HG02840 (cell line): ENCODE results near the gene ODAD3.
"Not testable (repeated sequence)": the region's sequence is repeated elsewhere in the genome, so short reads cannot be mapped to it uniquely, and the experiment has no call there.

Experiments used
- ATAC-seq: cut with Tn5 transposase; IDR thresholded peaks from one replicate; pipeline ENCODE4 v1.9.1; 2021; ENCODE audit warnings: mild to moderate bottlenecking, moderate library complexity, moderate number of reproducible peaks; ENCODE audit not compliant: unreplicated experiment, low FRiP score

The ODAD3 gene

DNA sequence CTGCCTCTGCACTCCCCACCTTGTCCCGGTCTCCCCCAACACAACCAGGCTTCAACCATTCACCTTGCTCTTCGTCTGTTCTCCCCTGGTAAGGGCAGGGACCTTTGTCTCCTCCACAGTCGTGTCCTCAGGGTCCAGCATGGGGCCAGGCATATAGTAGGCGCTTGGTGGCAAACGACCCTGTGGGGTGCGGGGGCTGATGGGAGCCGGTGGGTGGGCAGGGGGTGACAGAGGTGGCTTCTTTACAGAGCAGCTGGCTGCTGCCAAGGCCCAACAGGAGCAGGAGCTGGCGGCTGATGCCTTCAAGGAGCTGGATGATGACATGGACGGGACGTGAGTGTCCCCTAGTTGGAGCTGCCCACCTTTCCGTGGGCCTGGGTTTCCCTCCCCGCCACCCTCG is 10.2 kb upstream of the ODAD3 start:
- ATAC-seq: no peak

DNA sequence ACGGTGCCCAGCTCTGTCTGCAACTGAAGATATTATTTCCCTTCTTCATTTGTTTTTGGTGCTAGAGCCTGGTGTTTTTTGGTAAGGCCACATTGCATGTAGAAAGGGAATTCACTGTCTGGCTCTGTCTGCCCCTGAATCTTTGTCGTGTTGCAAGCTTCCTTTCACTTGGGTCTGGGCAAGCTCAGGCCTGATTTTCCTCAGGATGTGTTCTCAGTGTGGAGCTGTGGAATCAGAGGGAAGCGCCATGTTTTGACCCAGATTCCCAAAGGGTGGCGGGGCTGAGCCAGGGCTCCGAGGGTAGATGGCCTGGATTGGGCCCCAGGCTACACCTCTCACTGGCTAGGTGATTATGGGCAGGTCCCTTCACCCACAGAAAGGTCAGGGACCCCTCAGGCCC is 9.1 kb upstream of the ODAD3 start:
- no peak for ATAC-seq

DNA sequence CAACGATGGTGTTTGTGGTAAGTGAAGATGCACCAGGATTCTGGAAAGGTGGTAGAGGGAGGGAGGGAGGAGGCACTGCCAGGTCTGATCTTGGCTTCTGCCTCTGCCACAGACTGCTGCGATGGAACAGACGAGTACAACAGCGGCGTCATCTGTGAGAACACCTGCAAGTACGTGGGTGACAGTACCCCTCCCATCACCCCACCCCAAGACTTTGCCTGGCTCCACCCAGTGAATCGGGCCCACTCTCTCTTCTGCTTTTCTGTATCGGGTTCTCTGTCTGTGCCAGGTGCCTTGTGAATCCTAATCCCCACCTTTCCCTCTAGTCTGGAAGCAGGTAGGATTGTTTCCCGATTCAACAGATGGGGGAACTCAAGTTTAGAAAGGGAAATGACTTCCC is 3.0 kb upstream of the ODAD3 start:
- no peak for ATAC-seq

DNA sequence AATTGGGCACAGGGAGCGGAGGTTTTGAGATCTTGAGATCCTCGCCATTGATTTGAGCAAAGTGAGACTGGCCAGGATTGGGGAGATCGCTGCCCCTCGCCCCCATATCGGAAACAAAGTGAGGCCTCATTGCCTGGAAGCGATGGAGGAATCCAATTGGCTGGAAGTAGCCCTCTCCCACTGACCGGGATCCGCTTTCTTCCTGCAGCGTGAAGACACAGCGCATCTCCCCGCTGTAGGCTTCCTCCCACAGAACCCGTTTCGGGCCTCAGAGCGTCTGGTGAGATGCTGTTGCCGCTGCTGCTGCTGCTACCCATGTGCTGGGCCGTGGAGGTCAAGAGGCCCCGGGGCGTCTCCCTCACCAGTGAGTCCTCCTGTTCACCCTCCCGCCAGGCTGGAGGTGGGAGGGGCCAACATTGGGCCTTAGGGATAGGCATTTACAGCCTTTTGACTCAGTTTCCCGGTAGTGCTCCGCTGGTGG is 952 bp upstream of the ODAD3 start:
- no peak for ATAC-seq

DNA sequence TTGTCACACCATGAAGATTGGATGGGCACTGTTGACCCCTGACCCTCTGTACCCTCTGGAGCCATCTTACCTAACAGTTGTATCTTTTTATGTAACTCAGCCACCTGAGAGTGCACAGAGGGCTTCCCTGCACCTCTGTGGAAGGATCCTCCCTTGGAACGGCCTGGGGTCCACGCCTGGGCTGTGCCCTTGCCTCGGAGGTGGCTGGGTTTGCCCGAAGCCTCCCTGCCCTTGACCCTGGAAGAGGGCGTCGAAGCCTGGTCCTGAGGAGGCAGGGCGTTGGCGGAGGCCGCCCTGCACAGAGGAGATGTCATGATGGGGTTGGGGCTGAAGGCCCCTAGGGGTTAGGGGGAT is 241 bp downstream of the ODAD3 start:
- peak; percentile 5 for ATAC-seq

DNA sequence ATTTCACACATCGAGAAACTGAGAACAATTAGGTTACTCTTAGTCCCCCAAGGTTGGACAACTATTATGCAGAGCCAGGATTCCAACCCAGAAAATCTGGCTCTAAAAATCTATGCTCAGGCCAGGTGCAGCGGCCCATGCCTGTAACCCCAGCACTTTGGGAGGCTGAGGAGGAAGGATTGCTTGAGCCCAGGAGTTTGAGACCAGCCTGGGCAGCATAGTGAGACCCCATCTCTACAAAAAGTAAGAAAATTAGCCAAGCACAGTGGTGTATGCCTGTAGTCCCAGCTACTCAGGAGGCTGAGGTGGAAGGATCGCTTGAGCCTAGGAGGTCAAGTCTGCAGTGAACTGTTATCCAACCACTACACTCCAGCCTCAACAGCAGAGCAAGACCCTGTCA is 1.4 kb downstream of the ODAD3 start:
- not testable (repeated sequence) for ATAC-seq

DNA sequence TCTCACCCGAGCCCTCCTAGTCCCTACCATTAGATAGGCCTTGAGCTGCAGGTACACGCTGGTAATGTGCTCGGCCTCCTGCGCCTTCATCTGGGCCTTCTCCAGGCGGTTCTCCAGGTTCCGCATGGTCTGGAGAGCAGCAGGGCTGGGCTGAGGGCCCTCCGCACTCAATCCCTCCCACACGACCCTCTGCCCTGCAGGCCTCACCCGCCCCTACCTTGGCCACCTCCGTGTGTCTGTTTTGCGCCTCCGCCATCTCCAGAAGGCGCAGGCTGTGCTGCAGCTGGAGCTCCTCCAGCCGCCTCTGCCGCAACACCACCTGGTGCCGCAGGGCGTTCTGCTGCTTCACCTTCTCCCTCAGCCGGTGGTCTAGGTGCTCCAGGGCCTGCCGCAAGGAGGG is 8.3 kb downstream of the ODAD3 start:
- no peak for ATAC-seq

DNA sequence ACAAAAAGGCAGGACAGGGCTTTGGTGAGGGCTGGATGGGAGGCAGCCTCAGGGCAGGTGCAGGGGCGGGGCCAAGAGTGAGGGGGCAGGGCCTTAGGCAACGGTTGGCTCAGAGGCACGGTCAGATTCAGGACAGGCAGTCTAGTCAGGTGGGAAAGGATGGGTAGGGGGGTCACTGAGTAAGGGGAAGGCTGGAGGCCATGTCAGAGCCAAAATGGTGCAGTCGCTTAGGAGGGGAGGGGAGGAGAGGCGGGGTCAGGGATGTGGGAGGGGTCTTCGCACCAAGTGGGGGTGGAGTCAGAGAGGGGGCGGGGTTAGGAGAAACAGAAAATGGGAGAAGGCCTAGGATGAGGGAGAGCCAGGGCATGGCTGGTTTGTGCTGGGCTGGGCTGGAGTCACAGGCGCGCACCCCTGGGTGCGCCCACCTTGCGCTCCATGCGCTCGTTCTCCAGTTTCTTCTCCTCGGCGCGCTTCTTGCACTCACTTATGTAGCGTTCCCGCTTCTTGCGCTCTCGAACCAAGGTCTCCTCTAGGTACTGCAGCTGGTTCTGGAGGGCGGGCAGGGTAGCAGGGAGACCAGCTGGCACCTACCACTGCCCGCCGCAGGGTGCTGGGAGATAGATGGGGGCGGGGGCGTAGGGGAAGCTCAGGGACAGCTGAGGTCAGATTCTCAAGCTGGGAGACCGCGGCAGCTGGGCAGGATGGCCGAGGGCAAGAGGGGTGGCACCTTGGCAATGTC is 9.0 kb downstream of the ODAD3 start:
- ATAC-seq: no peak

DNA sequence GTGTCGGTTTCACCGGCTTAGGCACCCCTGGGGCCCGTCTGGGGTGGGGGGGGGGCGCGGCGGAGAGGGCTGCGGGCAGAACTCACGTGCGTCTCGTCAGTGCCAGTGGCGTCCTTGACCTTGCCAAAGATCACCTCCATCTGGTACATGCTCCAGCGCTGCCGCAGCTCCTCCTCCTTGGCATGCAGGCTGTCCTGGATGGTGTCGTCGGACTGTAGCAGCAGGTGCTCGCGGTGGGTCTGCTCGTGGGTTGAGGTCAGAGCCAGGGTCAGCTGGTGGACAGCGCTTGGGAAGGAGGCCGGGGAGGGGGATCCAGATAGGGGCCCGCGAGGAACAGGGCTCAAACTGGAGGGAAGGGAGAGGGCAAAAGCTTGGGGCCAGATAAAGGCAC is 11.1 kb downstream of the ODAD3 start:
- no peak for ATAC-seq

DNA sequence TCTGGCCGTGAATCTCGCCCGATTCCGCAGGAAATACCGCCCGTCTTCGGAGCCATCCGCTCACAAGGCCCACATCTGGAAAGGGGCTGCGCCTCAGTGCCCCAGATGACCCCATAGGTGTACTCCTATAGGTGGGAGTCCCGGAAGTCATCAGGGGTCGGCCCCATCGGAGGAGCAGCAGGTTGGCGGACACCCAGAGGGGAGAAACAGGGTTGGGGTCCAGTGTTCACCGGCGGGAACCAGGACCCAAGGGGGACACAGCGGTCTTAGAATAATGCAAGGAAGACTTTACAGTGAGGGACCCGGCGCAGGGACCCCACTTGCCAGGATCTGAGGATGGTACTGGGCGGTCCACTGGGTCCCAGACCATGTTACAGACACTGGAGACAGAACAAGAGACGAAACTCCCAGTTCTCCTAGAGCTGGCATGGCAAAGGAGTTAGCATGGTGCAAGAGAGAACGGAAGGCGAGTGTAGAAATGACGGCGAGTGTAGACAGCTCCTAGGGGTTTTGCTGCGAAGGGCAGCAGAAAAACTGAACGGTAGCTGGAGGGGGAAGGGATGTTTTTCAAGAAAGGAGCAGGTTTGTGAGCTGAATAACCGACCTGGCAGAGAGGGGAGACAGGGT is 11.6 kb downstream of the ODAD3 start:
- no peak for ATAC-seq

DNA sequence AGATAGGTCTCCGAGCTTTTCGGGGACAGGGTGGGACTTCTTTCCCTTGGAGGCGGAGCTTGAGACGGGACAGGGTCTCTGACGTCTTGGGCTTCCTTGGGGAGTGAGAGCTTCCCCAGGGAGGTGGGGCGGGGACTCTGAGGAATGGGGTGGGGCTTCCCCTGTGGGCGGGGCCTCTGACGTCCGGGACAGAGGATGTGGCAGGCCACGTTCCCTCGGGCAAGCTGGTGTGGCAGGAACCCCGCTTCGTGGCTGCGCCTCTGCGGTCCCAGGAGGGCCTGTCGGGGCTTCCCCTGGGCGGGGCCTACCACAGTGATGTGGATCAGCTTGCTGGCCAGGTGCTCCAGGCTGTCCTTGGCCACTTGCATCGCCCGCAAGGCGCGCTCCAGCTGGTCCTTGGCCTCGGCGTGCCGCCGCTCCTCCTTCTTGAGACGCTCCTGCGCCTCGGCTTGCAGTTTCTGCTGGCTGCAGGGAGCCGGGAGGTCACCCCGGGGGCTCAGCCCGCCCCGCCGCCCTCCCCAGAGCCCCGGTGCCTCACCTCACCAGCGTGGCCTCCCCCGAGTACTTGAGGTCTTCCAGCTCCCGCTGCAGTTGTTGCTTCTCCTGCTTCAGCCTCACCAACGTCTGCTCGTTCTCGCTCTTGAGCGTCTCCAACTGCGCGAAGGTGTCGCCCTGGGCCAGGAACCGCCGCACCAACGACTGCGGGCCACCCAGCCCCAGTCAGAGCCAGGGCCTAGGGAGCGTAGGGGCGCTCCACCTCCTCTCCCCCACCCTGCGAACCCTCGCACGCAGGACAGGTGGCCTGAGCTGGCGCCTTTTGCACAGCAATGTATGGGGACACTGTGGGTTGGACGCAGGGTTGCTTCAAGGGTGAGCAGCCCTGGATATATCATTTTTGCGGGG is 12.5 kb downstream of the ODAD3 start:
- ATAC-seq: no peak

DNA sequence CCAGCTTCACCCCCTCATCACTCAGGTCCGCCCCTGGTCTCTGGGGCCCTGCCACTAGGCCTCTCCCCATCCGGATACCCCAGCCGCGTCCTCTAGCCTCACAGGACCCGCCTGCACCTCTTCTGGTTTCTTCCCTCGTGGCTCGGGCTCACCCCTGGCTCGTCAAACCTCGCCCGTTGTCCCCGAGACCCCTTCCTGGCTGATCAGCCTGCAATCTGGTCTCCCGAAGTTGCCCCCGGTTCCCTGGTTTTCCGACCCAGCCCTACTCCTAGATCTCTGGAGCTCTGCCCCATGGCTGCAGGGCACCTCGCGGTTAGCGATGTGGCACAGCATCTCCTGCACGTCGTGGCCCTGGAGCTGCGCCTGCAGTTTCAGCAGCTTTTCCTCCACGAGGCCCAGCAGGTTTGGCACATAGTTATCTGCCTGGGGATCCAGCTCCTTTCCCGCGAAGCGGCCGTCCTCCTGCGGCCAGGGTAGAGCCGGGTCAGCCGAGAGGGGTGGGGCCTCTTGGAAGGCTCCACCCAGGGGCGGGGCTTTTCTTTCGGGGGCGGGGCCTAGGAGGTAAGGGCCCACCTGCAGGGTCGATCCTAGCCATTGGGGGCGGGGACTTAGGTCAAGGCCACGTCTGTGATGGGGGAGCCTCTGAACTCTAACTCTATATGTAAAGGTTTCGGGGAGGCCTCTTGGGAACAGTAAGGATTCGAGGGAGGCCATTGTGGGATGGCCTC is 13.4 kb downstream of the ODAD3 start:
- ATAC-seq: no peak

DNA sequence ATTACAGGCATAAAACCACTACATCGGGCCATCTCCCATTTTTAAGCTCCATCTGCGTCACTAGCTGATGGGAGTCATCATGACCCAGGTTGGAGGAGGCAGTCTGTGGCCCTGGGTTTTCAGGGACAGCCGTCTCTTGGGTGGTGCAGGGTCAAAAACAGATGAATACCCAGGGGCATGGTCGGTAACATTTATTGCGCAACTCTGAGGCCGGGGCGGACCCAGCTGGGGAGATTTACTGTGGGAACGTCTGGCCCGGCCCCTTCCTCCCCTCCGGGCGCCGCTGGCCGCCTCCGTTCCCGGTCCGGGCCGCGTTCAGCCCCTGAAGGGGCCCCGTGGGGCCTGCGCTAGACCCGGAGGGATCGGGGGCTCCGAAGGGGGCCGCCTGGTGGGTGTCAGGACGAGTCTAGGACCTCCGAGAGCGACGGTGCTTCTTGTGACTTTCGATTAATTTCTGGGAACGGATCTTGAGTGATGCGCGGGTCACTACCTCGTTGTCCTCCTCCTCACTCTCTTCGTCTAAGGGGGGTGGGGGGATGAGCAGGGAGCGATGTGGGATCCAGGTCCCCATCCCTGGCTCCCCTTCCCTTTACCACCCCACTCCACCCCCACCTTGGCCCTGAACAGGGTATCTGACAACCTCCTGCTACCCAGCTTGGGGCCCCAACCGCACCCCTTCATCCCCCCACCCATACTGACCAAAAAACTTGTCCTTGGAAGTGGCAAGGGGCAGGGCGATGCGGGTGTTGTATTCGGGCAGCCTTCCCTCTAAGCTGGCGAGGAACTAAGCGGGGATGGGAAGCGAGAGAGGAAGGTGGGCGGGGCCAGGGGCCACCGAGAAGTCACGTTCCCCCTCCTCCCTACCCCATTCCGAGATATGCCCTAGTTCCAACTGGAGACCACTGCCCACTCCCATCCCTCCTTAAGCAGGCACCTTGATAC is 14.2 kb downstream of the ODAD3 start:
- ATAC-seq: no peak

DNA sequence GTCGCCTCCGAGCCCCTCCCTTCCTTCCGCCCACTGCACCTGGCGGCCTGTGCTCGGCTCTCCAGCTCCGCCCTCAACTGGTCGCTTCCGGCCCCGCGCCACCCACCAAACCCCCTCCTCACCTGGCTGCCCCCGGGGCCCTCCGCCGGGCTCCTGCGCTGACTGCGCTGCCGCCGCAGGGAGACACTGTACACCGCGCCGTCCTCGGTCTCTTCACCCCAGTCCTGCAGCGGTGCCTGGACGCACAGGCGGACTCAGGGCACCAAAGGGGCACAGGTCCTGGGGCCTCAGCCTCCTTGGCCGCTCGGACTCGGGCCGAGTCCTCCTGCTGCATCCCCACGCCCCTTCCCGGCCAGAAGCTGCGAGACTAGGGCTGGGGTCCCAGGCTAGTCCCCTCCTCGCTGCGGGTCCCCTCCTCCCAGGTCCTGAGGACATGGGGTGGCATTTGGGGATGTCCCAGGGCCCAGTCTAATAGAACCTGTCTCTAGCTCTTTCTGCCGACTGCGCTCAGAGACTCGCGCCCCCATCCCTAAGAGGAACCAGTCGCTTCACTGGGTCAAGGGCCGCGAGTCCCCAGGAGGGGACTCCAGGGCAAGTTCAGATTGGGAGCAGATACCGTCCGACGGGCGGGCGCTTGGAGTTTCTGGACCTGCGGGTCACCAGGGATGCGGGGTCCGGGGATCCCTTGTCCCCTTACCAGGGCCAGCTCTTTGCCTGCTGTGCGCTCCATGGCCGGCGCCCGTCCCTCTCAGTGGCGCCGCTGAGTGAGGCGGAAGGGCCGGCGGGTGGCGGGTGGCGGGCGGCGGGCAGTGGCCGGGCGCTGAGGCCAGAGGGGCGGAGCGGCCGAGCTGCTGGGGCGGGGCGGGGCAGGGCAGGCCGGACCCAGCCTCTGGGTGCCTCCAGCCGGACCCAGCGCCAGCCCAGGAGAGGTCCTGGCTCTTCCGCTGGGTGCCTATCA is 16.1 kb downstream of the ODAD3 start, which contains the start of gene RGL3:
Gene RGL3, minus strand, starts transcription at position 766 of the 958 bp plus-strand sequence. Its CDS starts 36 bp downstream, at position 730.
- no peak for ATAC-seq

DNA sequence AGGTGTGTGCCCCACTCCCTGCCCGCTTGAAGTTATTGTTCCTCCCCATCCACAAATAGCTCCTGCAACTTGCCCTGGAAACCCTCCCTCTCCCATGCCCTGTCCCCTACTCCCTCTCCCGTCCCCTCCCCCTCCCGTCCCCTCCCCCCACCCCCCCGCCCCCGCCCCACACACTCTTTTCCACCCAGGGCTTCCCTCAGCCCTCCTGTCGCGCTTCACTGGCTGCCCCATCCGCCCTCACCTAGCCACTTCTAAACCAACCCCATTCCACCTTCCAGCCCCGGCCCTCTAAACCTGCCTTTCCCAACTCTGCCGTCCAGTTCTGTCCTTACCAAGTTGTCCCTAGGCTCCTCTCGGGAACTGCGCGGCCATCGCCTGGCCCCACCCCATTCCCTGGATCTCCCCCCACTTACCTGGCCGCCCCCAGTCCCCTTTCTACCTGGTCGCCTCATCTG is 16.8 kb downstream of the ODAD3 start:
- ATAC-seq: no peak

DNA sequence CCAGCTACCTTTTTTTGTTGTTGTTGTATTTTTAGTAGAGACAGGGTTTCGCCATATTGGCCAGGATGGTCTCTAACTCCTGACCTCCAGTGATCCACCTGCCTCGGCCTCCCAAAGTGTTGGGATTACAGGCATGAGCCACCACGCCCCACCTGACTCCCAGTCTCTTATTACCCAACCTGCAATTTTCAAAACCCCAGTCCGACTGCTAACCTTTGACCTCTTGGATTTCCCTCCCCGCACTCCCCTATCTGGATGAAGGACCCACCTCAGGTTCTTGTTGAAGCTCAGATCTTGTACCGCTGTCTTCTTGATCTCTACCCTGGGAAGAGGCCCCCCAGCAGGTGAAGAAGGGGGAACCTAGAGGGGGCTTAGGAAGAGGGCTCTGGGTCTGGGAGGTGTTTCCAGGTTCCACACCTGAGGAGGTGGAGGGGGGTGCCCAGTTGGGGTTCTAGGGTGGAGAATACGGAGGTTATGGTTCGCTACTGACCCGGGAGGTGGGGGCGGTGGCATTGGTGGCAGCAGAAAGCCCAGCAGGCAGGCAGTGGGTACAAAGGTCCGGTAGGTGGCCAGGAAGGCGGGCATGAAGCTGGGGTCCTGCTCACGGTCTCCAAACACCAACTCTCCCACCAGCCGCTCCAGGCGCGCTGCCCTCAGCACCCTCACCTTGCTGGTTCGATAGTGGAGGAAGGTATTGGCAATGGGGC is 18.4 kb downstream of the ODAD3 start:
- ATAC-seq: no peak

DNA sequence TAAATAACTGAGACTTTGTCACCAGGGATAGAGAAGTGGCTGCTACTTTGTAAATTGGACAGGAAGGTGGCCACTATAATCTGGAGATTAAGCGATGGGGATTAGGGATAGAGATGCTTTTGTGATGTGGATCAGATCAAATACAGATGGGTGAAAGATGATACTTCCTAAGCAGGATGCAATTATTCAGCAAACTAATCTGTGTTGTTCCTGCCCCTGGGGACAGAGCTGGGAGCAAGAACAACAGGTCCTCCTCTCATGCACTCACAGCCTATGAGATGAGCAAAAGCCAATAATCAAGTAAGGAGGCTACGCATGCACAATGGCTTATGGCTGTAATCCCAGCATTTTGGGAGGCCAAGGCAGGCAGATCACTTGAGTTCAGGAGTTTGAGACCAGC is 20.4 kb downstream of the ODAD3 start:
- no peak for ATAC-seq

DNA sequence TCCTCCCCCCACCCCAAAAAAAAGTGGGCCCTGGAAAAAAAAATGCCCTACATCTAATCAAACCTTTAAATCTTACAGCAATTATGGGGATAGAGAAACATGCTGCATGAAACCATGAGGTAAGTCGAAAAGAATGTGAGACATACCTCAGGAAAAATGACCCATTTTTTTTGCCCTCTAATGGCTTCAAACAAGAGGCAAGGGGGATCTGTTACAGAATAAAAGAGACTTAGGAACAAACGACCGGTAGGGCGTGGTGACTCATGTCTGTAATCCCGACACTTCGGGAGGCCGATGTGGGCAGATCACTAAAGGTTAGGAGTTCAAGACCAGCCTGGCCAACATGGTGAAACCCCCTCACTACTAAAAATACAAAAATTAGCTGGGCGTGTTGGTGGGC is 24.2 kb downstream of the ODAD3 start:
- ATAC-seq: no peak
